Immature natural killer cell (primary cell): ENCODE data around the gene FCRL5. TPM values are rescaled to one million over a fixed set of nuclear protein-coding genes. Genes with fewer than 3 reads are reported as not detected.
A peak's percentile ranks its signal among the peaks of the same experiment; 100 is the strongest.

Experiments used
- DNase-seq, 3 donors: peaks; one replicate each; pipeline ENCODE4 v3.0.0; 2022; ENCODE audit warnings: mixed read lengths in 1 of 3
- H3K27ac Mint-ChIP-seq, 6 donors: one replicate each; pipeline ENCODE4 v1.8.0; 2020; ENCODE audit warnings: mixed read lengths in 6 of 6, mild to moderate bottlenecking in 5 of 6, inconsistent platforms in 4 of 6, moderate library complexity in 3 of 6
- H3K27me3 Mint-ChIP-seq, 3 donors: one replicate each; pipeline ENCODE4 v1.8.0; 2020 to 2021; ENCODE audit warnings: low read depth in 3 of 3, mild to moderate bottlenecking in 3 of 3, mixed read lengths in 3 of 3, moderate library complexity in 3 of 3, inconsistent platforms in 1 of 3
- H3K36me3 Mint-ChIP-seq, 3 donors: one replicate each; pipeline ENCODE4 v1.8.0; 2020; ENCODE audit warnings: mixed read lengths in 3 of 3, inconsistent platforms in 2 of 3, mild to moderate bottlenecking in 2 of 3
- H3K4me1 Mint-ChIP-seq, 2 donors: one replicate each; pipeline ENCODE4 v1.8.0; 2020; ENCODE audit warnings: inconsistent platforms in 2 of 2, mild to moderate bottlenecking in 2 of 2, mixed read lengths in 2 of 2, moderate library complexity in 1 of 2
- H3K4me3 Mint-ChIP-seq, 5 donors: one replicate each; pipeline ENCODE4 v1.8.0; 2020; ENCODE audit warnings: mild to moderate bottlenecking in 5 of 5, mixed read lengths in 5 of 5, inconsistent platforms in 3 of 5, moderate library complexity in 3 of 5
- H3K9me3 Mint-ChIP-seq, 6 donors: one replicate each; pipeline ENCODE4 v1.8.0; 2020; ENCODE audit warnings: mild to moderate bottlenecking in 6 of 6, mixed read lengths in 6 of 6, inconsistent platforms in 4 of 6, moderate library complexity in 3 of 6
- polyA plus RNA-seq, 3 donors: library from polyadenylated mRNA; unstranded; fragments of 300-500 nt; fragmentation: Illumina TruSeq; gene quantifications; one replicate each; pipeline ENCODE4 v1.2.3, GENCODE V29; 2021

The FCRL5 gene
- under 1 TPM in 1 of 3 donors, not detected in 2; 0.10 TPM for polyA plus RNA-seq

- Mint-ChIP-seq H3K27ac (no peak within 1 kb of the TSS), H3K9me3 (no peaks in the 10 kb centered on the region), H3K27me3 (peaks cover 2 to 4% (median 3%) of the 10 kb centered on the region in 3 donors), H3K4me1 (no peaks in the 10 kb centered on the region), H3K4me3 (no peak within 1 kb of the TSS), H3K36me3 (no peaks in the 10 kb centered on the region)
- no peak for DNase-seq
Measured at GRCh38 chr1:157551694-157552693, at the start of gene FCRL5. FCRL5 (minus strand) TSS chr1:157552515; CDS start chr1:157552362, 153 bp downstream.

GRCh38 chr1:157600236-157600635, 47.9 kb upstream of the FCRL5 start:
- no peaks in the 10 kb centered on the region for H3K36me3 Mint-ChIP-seq
- peaks cover 9 to 18% of the 10 kb centered on the region in 2 donors for H3K4me1 Mint-ChIP-seq
- H3K27ac Mint-ChIP-seq = no peak overlapping the region
- no peak for DNase-seq
- no peaks in the 10 kb centered on the region for H3K9me3 Mint-ChIP-seq
- H3K4me3 Mint-ChIP-seq = no peak overlapping the region
- H3K27me3 Mint-ChIP-seq = peaks cover 0 to 11% (median 5%) of the 10 kb centered on the region in 3 donors

GRCh38 chr1:157597959-157598667, 45.8 kb upstream of the FCRL5 start, which contains the start of gene FCRL4:
FCRL4 (minus strand) TSS chr1:157598085; CDS start chr1:157597944, 141 bp downstream.
- Mint-ChIP-seq H3K4me1 (peaks cover 11 to 20% of the 10 kb centered on the region in 2 donors), H3K27ac (peak within 1 kb of the TSS in 1 of 6 donors; percentile 16), H3K9me3 (no peaks in the 10 kb centered on the region)

GRCh38 chr1:157596384-157596783, 44.1 kb upstream of the FCRL5 start:
- no peak overlapping the region for H3K4me3 Mint-ChIP-seq
- H3K27me3 Mint-ChIP-seq = peaks cover 0 to 8% (median 0%) of the 10 kb centered on the region in 3 donors
- H3K36me3 Mint-ChIP-seq = no peaks in the 10 kb centered on the region
- no peak overlapping the region for H3K27ac Mint-ChIP-seq
- peaks cover 11 to 20% of the 10 kb centered on the region in 2 donors for H3K4me1 Mint-ChIP-seq
- H3K9me3 Mint-ChIP-seq = peaks cover 0 to 3% (median 0%) of the 10 kb centered on the region in 6 donors
- no peak for DNase-seq

More at GRCh38 chr1:157597959-157598667, 45.8 kb upstream of the FCRL5 start, which contains the start of gene FCRL4:
- Mint-ChIP-seq H3K27me3 (peaks cover 0 to 3% (median 2%) of the 10 kb centered on the region in 3 donors), H3K4me3 (no peak within 1 kb of the TSS), H3K36me3 (no peaks in the 10 kb centered on the region)
- no peak for DNase-seq

GRCh38 chr1:157595356-157595755, 43.0 kb upstream of the FCRL5 start:
- Mint-ChIP-seq H3K36me3 (no peaks in the 10 kb centered on the region), H3K9me3 (peaks cover 0 to 3% (median 0%) of the 10 kb centered on the region in 6 donors), H3K27me3 (peaks cover 0 to 8% (median 0%) of the 10 kb centered on the region in 3 donors), H3K4me1 (peaks cover 11 to 20% of the 10 kb centered on the region in 2 donors), H3K4me3 (peak overlapping the region in 2 of 5 donors; percentile 8 to 24), H3K27ac (no peak overlapping the region)
- peak in 2 of 3 donors; percentile 5 to 15 for DNase-seq

GRCh38 chr1:157585984-157586383, 33.7 kb upstream of the FCRL5 start:
- Mint-ChIP-seq H3K27me3 (peaks cover 2 to 8% (median 5%) of the 10 kb centered on the region in 3 donors), H3K36me3 (no peaks in the 10 kb centered on the region), H3K4me3 (no peak overlapping the region), H3K4me1 (peaks cover 1 to 6% of the 10 kb centered on the region in 2 donors), H3K9me3 (no peaks in the 10 kb centered on the region), H3K27ac (no peak overlapping the region)
- no peak for DNase-seq

GRCh38 chr1:157584503-157584902, 32.2 kb upstream of the FCRL5 start:
- Mint-ChIP-seq H3K4me3 (no peak overlapping the region), H3K4me1 (peaks cover 1 to 14% of the 10 kb centered on the region in 2 donors), H3K27ac (no peak overlapping the region), H3K27me3 (peaks cover 2 to 5% (median 4%) of the 10 kb centered on the region in 3 donors), H3K9me3 (no peaks in the 10 kb centered on the region), H3K36me3 (no peaks in the 10 kb centered on the region)
- DNase-seq = no peak

GRCh38 chr1:157580828-157581210, 28.5 kb upstream of the FCRL5 start:
- no peak overlapping the region for H3K4me3 Mint-ChIP-seq

GRCh38 chr1:157580179-157580827, 28.0 kb upstream of the FCRL5 start:
- Mint-ChIP-seq H3K4me1 (peaks cover 1 to 14% of the 10 kb centered on the region in 2 donors), H3K27ac (no peak overlapping the region), H3K9me3 (no peaks in the 10 kb centered on the region), H3K27me3 (peaks cover 2 to 4% (median 2%) of the 10 kb centered on the region in 3 donors), H3K4me3 (no peak overlapping the region), H3K36me3 (no peaks in the 10 kb centered on the region)
- DNase-seq = peak; percentile 52 to 57 (median 56)

More at GRCh38 chr1:157580828-157581210, 28.5 kb upstream of the FCRL5 start:
- Mint-ChIP-seq H3K9me3 (no peaks in the 10 kb centered on the region), H3K27ac (no peak overlapping the region), H3K27me3 (peaks cover 2 to 7% (median 2%) of the 10 kb centered on the region in 3 donors), H3K4me1 (peaks cover 1 to 14% of the 10 kb centered on the region in 2 donors), H3K36me3 (no peaks in the 10 kb centered on the region)
- DNase-seq = no peak

- no peak for DNase-seq
- peaks cover 1 to 6% (median 6%) of the 10 kb centered on the region in 3 donors for H3K27me3 Mint-ChIP-seq
Measured at GRCh38 chr1:157577420-157577819, 25.1 kb upstream of the FCRL5 start.

GRCh38 chr1:157575744-157576143, 23.4 kb upstream of the FCRL5 start:
- Mint-ChIP-seq H3K4me1 (peaks cover 0 to 8% of the 10 kb centered on the region in 2 donors), H3K27me3 (peaks cover 1 to 6% (median 6%) of the 10 kb centered on the region in 3 donors), H3K9me3 (no peaks in the 10 kb centered on the region), H3K27ac (no peak overlapping the region), H3K4me3 (no peak overlapping the region), H3K36me3 (no peaks in the 10 kb centered on the region)
- DNase-seq = no peak

More at GRCh38 chr1:157577420-157577819, 25.1 kb upstream of the FCRL5 start:
- Mint-ChIP-seq H3K9me3 (no peaks in the 10 kb centered on the region), H3K27ac (no peak overlapping the region), H3K36me3 (no peaks in the 10 kb centered on the region), H3K4me3 (no peak overlapping the region), H3K4me1 (peaks cover 1 to 8% of the 10 kb centered on the region in 2 donors)

- Mint-ChIP-seq H3K9me3 (no peaks in the 10 kb centered on the region), H3K27me3 (peaks cover 1 to 6% (median 6%) of the 10 kb centered on the region in 3 donors), H3K4me1 (peaks cover 0 to under 1% of the 10 kb centered on the region in 2 donors), H3K27ac (no peak overlapping the region), H3K36me3 (no peaks in the 10 kb centered on the region), H3K4me3 (no peak overlapping the region)
- no peak for DNase-seq
Measured at GRCh38 chr1:157574836-157575235, 22.5 kb upstream of the FCRL5 start.
